ENCODE data around the gene BTRC. TPM values are rescaled to one million over a fixed set of nuclear protein-coding genes. Genes with fewer than 3 reads are reported as not detected.
"Not testable (repeated sequence)": the region's sequence is repeated elsewhere in the genome, so short reads cannot be mapped to it uniquely, and the experiment has no call there.

Gene BTRC
- total and polyA plus RNA-seq, 4 donors: 3.1 to 16.4 (median 9.3) TPM

DNA sequence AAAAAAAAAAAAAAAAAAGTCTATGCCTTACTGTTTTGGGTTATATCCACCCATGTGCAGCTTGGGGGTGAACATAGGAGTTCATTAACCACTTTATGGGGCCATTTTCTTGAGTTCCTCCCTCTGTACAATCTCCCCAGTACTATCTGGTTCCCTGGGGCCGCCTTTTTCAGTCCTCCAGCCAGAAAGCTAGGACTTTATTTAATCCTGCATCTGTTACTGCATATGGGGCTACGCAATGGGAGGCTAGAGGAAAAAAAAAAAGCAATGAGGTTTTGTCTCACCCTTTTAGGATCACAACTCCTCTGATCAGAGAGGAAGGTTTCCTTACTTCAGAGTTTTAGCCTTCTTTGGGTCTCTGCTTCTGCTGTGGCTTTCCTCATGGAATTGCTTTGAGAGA lies 51.0 kb downstream of the BTRC start:
- no peak overlapping the region for H3K4me3 ChIP-seq
- no peak for TF ChIP-seq CTCF (IDR thresholded peaks at IDR 0.05; ENCODE audit: control extremely low read depth, extremely low read depth)
- no peak for ATAC-seq (ENCODE audit: insufficient read depth, low FRiP score)
- H3K4me1 ChIP-seq (ENCODE audit: control insufficient read depth in 5 of 5, insufficient read depth in 5 of 5, low read length in 5 of 5): peaks cover 0 to 9% (median 8%) of the 10 kb centered on the region in 5 donors
- H3K27me3 ChIP-seq (ENCODE audit: control insufficient read depth in 3 of 3, insufficient read depth in 3 of 3, low read length in 2 of 3): no peaks in the 10 kb centered on the region
- WGBS, 2 donors: 92 to 99% methylated on average over 2 of the region's 2 CpGs
- H3K9ac ChIP-seq (ENCODE audit: insufficient read depth in 1 of 2, low read length in 2 of 2): no peak overlapping the region
- H3K27ac ChIP-seq (ENCODE audit: low read depth in 1 of 2, low read length in 1 of 2): no peak overlapping the region
- no peak for DNase-seq
- no peaks in the 10 kb centered on the region for H3K9me3 ChIP-seq (ENCODE audit: control insufficient read depth in 4 of 4, insufficient read depth in 3 of 4, low read length in 3 of 4)
- peaks cover 0 to 8% (median 4%) of the 10 kb centered on the region in 4 donors for H3K36me3 ChIP-seq (ENCODE audit: control insufficient read depth in 4 of 4, insufficient read depth in 4 of 4, low read length in 4 of 4)

- Histone ChIP-seq H3K27ac (ENCODE audit: low read depth in 1 of 2, low read length in 1 of 2) (no peak overlapping the region), H3K4me3 (no peak overlapping the region), H3K9ac (ENCODE audit: insufficient read depth in 1 of 2, low read length in 2 of 2) (no peak overlapping the region), H3K27me3 (ENCODE audit: control insufficient read depth in 3 of 3, insufficient read depth in 3 of 3, low read length in 2 of 3) (no peaks in the 10 kb centered on the region), H3K4me1 (ENCODE audit: control insufficient read depth in 5 of 5, insufficient read depth in 5 of 5, low read length in 5 of 5) (no peaks in the 10 kb centered on the region), H3K36me3 (ENCODE audit: control insufficient read depth in 4 of 4, insufficient read depth in 4 of 4, low read length in 4 of 4) (peaks cover 0 to 8% (median 4%) of the 10 kb centered on the region in 4 donors), H3K9me3 (ENCODE audit: control insufficient read depth in 4 of 4, insufficient read depth in 3 of 4, low read length in 3 of 4) (no peaks in the 10 kb centered on the region)
- ATAC-seq (ENCODE audit: insufficient read depth, low FRiP score) (no peak), DNase-seq (no peak)
- TF ChIP-seq CTCF (IDR thresholded peaks at IDR 0.05; ENCODE audit: control extremely low read depth, extremely low read depth): no peak
Observed at GRCh38 chr10:101411598-101411997, 57.6 kb downstream of the BTRC start.

DNA sequence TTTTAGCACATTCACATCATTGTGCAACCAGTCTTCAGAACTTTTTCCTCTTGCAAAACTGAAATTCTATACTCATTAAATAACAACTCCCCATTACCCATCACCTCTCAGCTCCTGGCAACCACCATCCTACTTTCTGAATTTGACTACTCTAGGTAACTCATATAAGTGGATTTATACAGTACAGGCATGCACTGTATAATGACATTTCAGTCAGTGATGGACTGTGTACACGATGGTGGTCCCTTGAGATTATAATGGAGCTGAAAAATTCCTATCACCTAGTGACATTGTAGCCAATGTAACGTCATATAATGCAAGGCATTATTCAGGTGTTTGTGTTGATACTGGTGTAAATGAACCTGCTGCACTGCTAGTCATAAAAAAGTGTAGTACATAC lies 60.1 kb downstream of the BTRC start:
- no peak overlapping the region for H3K27ac ChIP-seq (ENCODE audit: low read depth in 1 of 2, low read length in 1 of 2)
- ATAC-seq (ENCODE audit: insufficient read depth, low FRiP score) (no peak), DNase-seq (no peak)
- no peaks in the 10 kb centered on the region for H3K9me3 ChIP-seq (ENCODE audit: control insufficient read depth in 4 of 4, insufficient read depth in 3 of 4, low read length in 3 of 4)
- WGBS, 2 donors: 86 to 93% methylated on average over 2 of the region's 2 CpGs
- no peaks in the 10 kb centered on the region for H3K27me3 ChIP-seq (ENCODE audit: control insufficient read depth in 3 of 3, insufficient read depth in 3 of 3, low read length in 2 of 3)
- peaks cover 0 to 4% (median 2%) of the 10 kb centered on the region in 4 donors for H3K36me3 ChIP-seq (ENCODE audit: control insufficient read depth in 4 of 4, insufficient read depth in 4 of 4, low read length in 4 of 4)
- H3K9ac ChIP-seq (ENCODE audit: insufficient read depth in 1 of 2, low read length in 2 of 2): no peak overlapping the region
- no peak overlapping the region for H3K4me3 ChIP-seq
- TF ChIP-seq CTCF (IDR thresholded peaks at IDR 0.05; ENCODE audit: control extremely low read depth, extremely low read depth): no peak
- H3K4me1 ChIP-seq (ENCODE audit: control insufficient read depth in 5 of 5, insufficient read depth in 5 of 5, low read length in 5 of 5): no peaks in the 10 kb centered on the region

DNA sequence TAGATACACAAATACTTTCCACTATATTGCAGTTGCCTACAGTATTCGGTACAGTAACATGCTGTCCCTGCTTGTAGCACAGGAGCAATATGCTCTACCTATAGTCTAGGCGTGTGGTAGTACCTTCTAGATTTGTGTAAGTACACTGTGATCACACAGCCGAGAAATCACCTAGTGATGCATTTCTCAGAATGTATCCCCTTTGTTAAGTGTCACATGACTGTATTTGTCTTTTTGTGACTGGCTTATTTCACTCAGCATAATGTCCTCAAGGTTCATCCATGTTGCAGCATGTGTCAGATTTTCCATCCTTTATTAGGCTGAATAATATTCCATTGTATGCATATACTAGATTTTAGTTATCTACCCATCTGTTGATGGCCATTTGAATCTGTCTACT lies 61.9 kb downstream of the BTRC start:
- no peaks in the 10 kb centered on the region for H3K4me1 ChIP-seq (ENCODE audit: control insufficient read depth in 5 of 5, insufficient read depth in 5 of 5, low read length in 5 of 5)
- no peak overlapping the region for H3K9ac ChIP-seq (ENCODE audit: insufficient read depth in 1 of 2, low read length in 2 of 2)
- WGBS, 2 donors: 92 to 95% methylated on average over 3 of the region's 3 CpGs
- no peak for ATAC-seq (ENCODE audit: insufficient read depth, low FRiP score)
- no peaks in the 10 kb centered on the region for H3K36me3 ChIP-seq (ENCODE audit: control insufficient read depth in 4 of 4, insufficient read depth in 4 of 4, low read length in 4 of 4)
- no peaks in the 10 kb centered on the region for H3K27me3 ChIP-seq (ENCODE audit: control insufficient read depth in 3 of 3, insufficient read depth in 3 of 3, low read length in 2 of 3)
- no peak overlapping the region for H3K27ac ChIP-seq (ENCODE audit: low read depth in 1 of 2, low read length in 1 of 2)
- TF ChIP-seq CTCF (IDR thresholded peaks at IDR 0.05; ENCODE audit: control extremely low read depth, extremely low read depth): no peak
- no peaks in the 10 kb centered on the region for H3K9me3 ChIP-seq (ENCODE audit: control insufficient read depth in 4 of 4, insufficient read depth in 3 of 4, low read length in 3 of 4)
- H3K4me3 ChIP-seq: no peak overlapping the region
- no peak for DNase-seq

GRCh38 chr10:101421967-101422366 lies 68.0 kb downstream of the BTRC start:
- WGBS, 2 donors: 71 to 81% methylated on average over 1 of the region's 1 CpG
- not testable (repeated sequence) for H3K36me3 ChIP-seq (ENCODE audit: control insufficient read depth in 4 of 4, insufficient read depth in 4 of 4, low read length in 4 of 4); H3K27me3 ChIP-seq (ENCODE audit: control insufficient read depth in 3 of 3, insufficient read depth in 3 of 3, low read length in 2 of 3); H3K27ac ChIP-seq (ENCODE audit: low read depth in 1 of 2, low read length in 1 of 2); H3K4me3 ChIP-seq; H3K9me3 ChIP-seq (ENCODE audit: control insufficient read depth in 4 of 4, insufficient read depth in 3 of 4, low read length in 3 of 4); H3K9ac ChIP-seq (ENCODE audit: insufficient read depth in 1 of 2, low read length in 2 of 2); ATAC-seq (ENCODE audit: insufficient read depth, low FRiP score); H3K4me1 ChIP-seq (ENCODE audit: control insufficient read depth in 5 of 5, insufficient read depth in 5 of 5, low read length in 5 of 5); DNase-seq

Data from lung (tissue), 12 donors.